Activated T-helper 9 cell treated with anti-CD3 and anti-CD28 coated beads, Interleukin-2, amount 50 U/mL, for 16 hours (primary cell): ENCODE results near the gene SRRM5.
"Not testable (repeated sequence)": the region's sequence is repeated elsewhere in the genome, so short reads cannot be mapped to it uniquely, and the experiment has no call there.

Experiments used
- DNase-seq: peaks from one replicate; pipeline ENCODE4 v3.0.0-alpha.2; 2020; ENCODE audit warnings: low read depth

Gene SRRM5

GRCh38 chr19:43591904-43592772, 19.8 kb upstream of the SRRM5 start:
- no peak for DNase-seq

GRCh38 chr19:43592800-43593350, 19.0 kb upstream of the SRRM5 start:
- DNase-seq, result no peak

- no peak for DNase-seq
Observed at GRCh38 chr19:43594081-43594697, 17.7 kb upstream of the SRRM5 start.

GRCh38 chr19:43594710-43595604, 16.9 kb upstream of the SRRM5 start:
- DNase-seq, result peak; percentile 59

GRCh38 chr19:43595605-43595998, 16.3 kb upstream of the SRRM5 start:
- DNase-seq, result no peak

- peak; percentile 100 for DNase-seq
Observed at GRCh38 chr19:43595999-43596841, 15.7 kb upstream of the SRRM5 start, which contains the start of the genes IRGQ and ZNF576. Gene IRGQ (minus strand): TSS chr19:43596134. CDS start chr19:43595338, 796 bp downstream. Gene ZNF576 (plus strand): TSS chr19:43596595. CDS start chr19:43597109, 514 bp downstream.

- no peak for DNase-seq
Observed at GRCh38 chr19:43596842-43597461, 14.9 kb upstream of the SRRM5 start.

GRCh38 chr19:43597876-43598275, 14.0 kb upstream of the SRRM5 start:
- DNase-seq, result no peak

- no peak for DNase-seq
Observed at GRCh38 chr19:43598445-43599240, 13.2 kb upstream of the SRRM5 start.

GRCh38 chr19:43599635-43600295, 12.1 kb upstream of the SRRM5 start:
- DNase-seq, result no peak

GRCh38 chr19:43600326-43600725, 11.6 kb upstream of the SRRM5 start:
- not testable (repeated sequence) for DNase-seq

- DNase-seq, result no peak
Observed at GRCh38 chr19:43605875-43606568, 5.9 kb upstream of the SRRM5 start.

GRCh38 chr19:43606569-43607229, 5.2 kb upstream of the SRRM5 start:
- no peak for DNase-seq

GRCh38 chr19:43607238-43608205, 4.4 kb upstream of the SRRM5 start:
- DNase-seq, result no peak

- DNase-seq, result no peak
Observed at GRCh38 chr19:43609872-43610271, 2.0 kb upstream of the SRRM5 start.

- DNase-seq, result no peak
Observed at GRCh38 chr19:43610493-43610892, 1.4 kb upstream of the SRRM5 start.

- DNase-seq, result no peak
Observed at GRCh38 chr19:43612374-43612773, 486 bp downstream of the SRRM5 start.
